ENCODE results near the gene STIMATE.

DNA sequence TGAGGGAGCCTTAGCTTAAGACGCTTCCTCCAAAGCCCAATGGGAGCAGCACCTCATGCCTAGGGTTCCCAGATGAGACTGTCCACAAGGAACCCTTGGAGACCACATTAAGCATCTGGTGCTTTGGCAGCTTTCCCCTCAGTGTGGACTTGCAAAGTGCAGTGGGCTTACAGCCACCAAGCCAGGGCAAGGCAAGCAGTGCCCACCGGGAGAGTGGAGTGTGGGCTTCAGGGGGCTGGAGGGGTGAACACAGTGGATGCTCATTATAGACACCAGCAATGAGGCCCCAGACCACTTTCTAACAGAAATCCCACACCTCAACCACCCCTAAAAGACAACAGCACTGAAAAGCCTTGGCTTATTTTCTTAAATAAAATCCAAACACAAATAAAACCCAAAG lies 53.5 kb downstream of the STIMATE start:
- TF ChIP-seq YY1 (IDR thresholded peaks at IDR 0.05; ENCODE audit: insufficient read depth, insufficient read length) = no peak
- TF ChIP-seq SUZ12 (IDR thresholded peaks at IDR 0.05; ENCODE audit: extremely low read depth, insufficient read depth, insufficient read length) = no peak
- TF ChIP-seq ZNF274 (IDR thresholded peaks at IDR 0.05; ENCODE audit: low read depth, low read length) = no peak

Data from NT2/D1 (cell line).